Type B pancreatic cell (in vitro differentiated cells): ENCODE measurements around the gene PCDHGB2. TPM values are rescaled to one million over a fixed set of nuclear protein-coding genes. Genes with fewer than 3 reads are reported as not detected.
"Not testable (repeated sequence)": the region's sequence is repeated elsewhere in the genome, so short reads cannot be mapped to it uniquely, and the experiment has no call there.

ENCODE experiments used
- DNase-seq: peaks from one replicate; pipeline ENCODE4 v3.0.0; 2021; ENCODE audit warnings: mixed read lengths; ENCODE audit not compliant: unreplicated experiment; ENCODE audit errors: extremely low spot score
- H3K27ac Mint-ChIP-seq: 2 replicates; pipeline ENCODE4 v1.8.0; 2021; ENCODE audit warnings: mild to moderate bottlenecking, mixed read lengths
- H3K27me3 Mint-ChIP-seq: 2 replicates; pipeline ENCODE4 v1.8.0; 2021; ENCODE audit warnings: mixed read lengths
- H3K36me3 Mint-ChIP-seq: 2 replicates; pipeline ENCODE4 v1.8.0; 2021; ENCODE audit warnings: mixed read lengths
- H3K4me1 Mint-ChIP-seq: one replicate; pipeline ENCODE4 v1.8.0; 2021; ENCODE audit warnings: mixed read lengths; ENCODE audit not compliant: unreplicated experiment
- H3K4me3 Mint-ChIP-seq: 2 replicates; pipeline ENCODE4 v1.8.0; 2021; ENCODE audit warnings: mild to moderate bottlenecking, mixed read lengths
- H3K9me3 Mint-ChIP-seq: 2 replicates; pipeline ENCODE4 v1.8.0; 2021; ENCODE audit warnings: mixed read lengths
- total RNA-seq: library from RNA; stranded (reverse); gene quantifications from 2 replicates; pipeline ENCODE4 v1.2.1, GENCODE V29; 2021; ENCODE audit warnings: low replicate concordance
- TF ChIP-seq, protein P1 (sequence below): fragments of 200-600 bp; sonication (generic); conservative IDR thresholded peaks from 2 replicates; pipeline ENCODE4 v1.5.0; 2021; ENCODE audit warnings: antibody characterized with exemption, mild to moderate bottlenecking

Gene PCDHGB2
- total RNA-seq, 1 donor from 2014 or later, result 0.94 TPM

DNA sequence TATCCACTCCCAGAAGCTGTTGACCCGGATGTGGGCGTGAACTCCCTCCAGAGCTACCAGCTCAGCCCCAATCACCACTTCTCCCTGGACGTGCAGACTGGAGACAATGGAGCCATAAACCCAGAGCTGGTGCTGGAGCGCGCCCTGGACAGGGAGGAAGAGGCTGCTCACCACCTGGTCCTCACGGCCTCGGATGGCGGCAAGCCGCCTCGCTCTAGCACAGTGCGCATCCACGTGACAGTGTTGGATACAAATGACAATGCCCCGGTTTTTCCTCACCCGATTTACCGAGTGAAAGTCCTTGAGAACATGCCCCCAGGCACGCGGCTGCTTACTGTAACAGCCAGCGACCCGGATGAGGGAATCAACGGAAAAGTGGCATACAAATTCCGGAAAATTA is 33.5 kb downstream of the PCDHGB2 start:
- H3K4me1 Mint-ChIP-seq, result no peaks in the 10 kb centered on the region
- H3K36me3 Mint-ChIP-seq, result peaks cover 22% of the 10 kb centered on the region
- TF ChIP-seq, protein P1, sequence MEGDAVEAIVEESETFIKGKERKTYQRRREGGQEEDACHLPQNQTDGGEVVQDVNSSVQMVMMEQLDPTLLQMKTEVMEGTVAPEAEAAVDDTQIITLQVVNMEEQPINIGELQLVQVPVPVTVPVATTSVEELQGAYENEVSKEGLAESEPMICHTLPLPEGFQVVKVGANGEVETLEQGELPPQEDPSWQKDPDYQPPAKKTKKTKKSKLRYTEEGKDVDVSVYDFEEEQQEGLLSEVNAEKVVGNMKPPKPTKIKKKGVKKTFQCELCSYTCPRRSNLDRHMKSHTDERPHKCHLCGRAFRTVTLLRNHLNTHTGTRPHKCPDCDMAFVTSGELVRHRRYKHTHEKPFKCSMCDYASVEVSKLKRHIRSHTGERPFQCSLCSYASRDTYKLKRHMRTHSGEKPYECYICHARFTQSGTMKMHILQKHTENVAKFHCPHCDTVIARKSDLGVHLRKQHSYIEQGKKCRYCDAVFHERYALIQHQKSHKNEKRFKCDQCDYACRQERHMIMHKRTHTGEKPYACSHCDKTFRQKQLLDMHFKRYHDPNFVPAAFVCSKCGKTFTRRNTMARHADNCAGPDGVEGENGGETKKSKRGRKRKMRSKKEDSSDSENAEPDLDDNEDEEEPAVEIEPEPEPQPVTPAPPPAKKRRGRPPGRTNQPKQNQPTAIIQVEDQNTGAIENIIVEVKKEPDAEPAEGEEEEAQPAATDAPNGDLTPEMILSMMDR, result no peak
- no peak overlapping the region for H3K4me3 Mint-ChIP-seq
- no peak overlapping the region for H3K27ac Mint-ChIP-seq
- no peak for DNase-seq
- H3K9me3 Mint-ChIP-seq, result peaks cover 14% of the 10 kb centered on the region
- H3K27me3 Mint-ChIP-seq, result no peaks in the 10 kb centered on the region

DNA sequence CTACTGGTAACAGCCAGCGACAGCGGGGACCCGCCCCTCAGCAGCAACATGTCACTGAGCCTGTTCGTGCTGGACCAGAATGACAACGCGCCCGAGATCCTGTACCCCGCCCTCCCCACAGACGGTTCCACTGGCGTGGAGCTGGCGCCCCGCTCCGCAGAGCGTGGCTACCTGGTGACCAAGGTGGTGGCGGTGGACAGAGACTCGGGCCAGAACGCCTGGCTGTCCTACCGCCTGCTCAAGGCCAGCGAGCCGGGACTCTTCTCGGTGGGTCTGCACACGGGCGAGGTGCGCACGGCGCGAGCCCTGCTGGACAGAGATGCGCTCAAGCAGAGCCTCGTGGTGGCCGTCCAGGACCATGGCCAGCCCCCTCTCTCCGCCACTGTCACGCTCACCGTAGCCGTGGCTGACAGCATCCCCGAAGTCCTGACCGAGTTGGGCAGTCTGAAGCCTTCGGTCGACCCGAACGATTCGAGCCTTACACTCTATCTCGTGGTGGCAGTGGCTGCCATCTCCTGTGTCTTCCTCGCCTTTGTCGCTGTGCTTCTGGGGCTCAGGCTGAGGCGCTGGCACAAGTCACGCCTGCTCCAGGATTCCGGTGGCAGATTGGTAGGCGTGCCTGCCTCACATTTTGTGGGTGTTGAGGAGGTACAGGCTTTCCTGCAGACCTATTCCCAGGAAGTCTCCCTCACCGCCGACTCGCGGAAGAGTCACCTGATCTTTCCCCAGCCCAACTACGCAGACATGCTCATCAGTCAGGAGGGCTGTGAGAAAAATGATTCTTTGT is 34.8 kb downstream of the PCDHGB2 start:
- not testable (repeated sequence) for H3K27ac Mint-ChIP-seq, DNase-seq, H3K27me3 Mint-ChIP-seq, H3K4me3 Mint-ChIP-seq, H3K4me1 Mint-ChIP-seq
- H3K9me3 Mint-ChIP-seq, result peaks cover 14% of the 10 kb centered on the region
- peaks cover 15% of the 10 kb centered on the region for H3K36me3 Mint-ChIP-seq

GRCh38 chr5:141397756-141398551 is 38.2 kb downstream of the PCDHGB2 start, which contains the start of gene PCDHGB5:
TSS of gene PCDHGB5 (plus strand) at chr5:141397947. CDS start at chr5:141398128, 181 bp downstream.
- H3K27me3 Mint-ChIP-seq, H3K27ac Mint-ChIP-seq, H3K4me3 Mint-ChIP-seq, H3K4me1 Mint-ChIP-seq, DNase-seq: not testable (repeated sequence)
- H3K36me3 Mint-ChIP-seq, result peaks cover 10% of the 10 kb centered on the region
- TF ChIP-seq, protein P1, result peak; percentile 26
- H3K9me3 Mint-ChIP-seq, result peaks cover 13% of the 10 kb centered on the region

GRCh38 chr5:141398608-141399007 is 38.8 kb downstream of the PCDHGB2 start:
- H3K4me1 Mint-ChIP-seq, result no peaks in the 10 kb centered on the region
- H3K36me3 Mint-ChIP-seq, result peaks cover 10% of the 10 kb centered on the region

GRCh38 chr5:141399555-141400258 is 39.9 kb downstream of the PCDHGB2 start:
- no peak overlapping the region for H3K4me3 Mint-ChIP-seq
- DNase-seq, result no peak
- H3K9me3 Mint-ChIP-seq, result peaks cover 9% of the 10 kb centered on the region
- no peak overlapping the region for H3K27ac Mint-ChIP-seq
- TF ChIP-seq, protein P1, result no peak
- no peaks in the 10 kb centered on the region for H3K4me1 Mint-ChIP-seq
- no peaks in the 10 kb centered on the region for H3K27me3 Mint-ChIP-seq
- H3K36me3 Mint-ChIP-seq, result peaks cover 9% of the 10 kb centered on the region

More at GRCh38 chr5:141398608-141399007, 38.8 kb downstream of the PCDHGB2 start:
- peaks cover 13% of the 10 kb centered on the region for H3K9me3 Mint-ChIP-seq
- TF ChIP-seq, protein P1, result no peak
- H3K27ac Mint-ChIP-seq, result no peak overlapping the region
- DNase-seq, result no peak
- H3K27me3 Mint-ChIP-seq, result no peaks in the 10 kb centered on the region
- H3K4me3 Mint-ChIP-seq, result no peak overlapping the region
